H1 (cell line): Measurements from ENCODE around the gene MAST2. TPM values are rescaled to one million over a fixed set of nuclear protein-coding genes. Genes with fewer than 3 reads are reported as not detected.
A peak's percentile ranks its signal among the peaks of the same experiment; 100 is the strongest.

ENCODE experiments used
- CTCF ChIA-PET: fragments of 300-600 bp; sonication (Branson Sonifier 250); formaldehyde crosslinking; loops from one replicate; lab custom pipeline; 2021; ENCODE audit not compliant: partially characterized antibody; lab: Charles Lee
- POLR2A ChIA-PET: fragments of 300-600 bp; sonication (Branson Sonifier 250); formaldehyde crosslinking; loops from one replicate; lab custom pipeline; 2021; ENCODE audit warnings: inconsistent platforms; ENCODE audit not compliant: partially characterized antibody; lab: Charles Lee
- DNase-seq, 2 experiments: peaks; one replicate each; pipeline versions ENCODE4 v3.0.0 to v3.0.0-alpha.2; 2010 to 2022; ENCODE audit warnings: low spot score in 2 of 2, low read depth in 1 of 2, mixed read lengths in 1 of 2
- FAIRE-seq: peaks from 2 replicates; lab custom pipeline; 2011; peaks lifted over from hg19 to GRCh38; lab: Jason Lieb, UNC
- H2AFZ ChIP-seq: 2 replicates; pipeline ENCODE4 v1.8.1; 2012; ENCODE audit warnings: low read length, inconsistent platforms
- H2AK5ac ChIP-seq: 2 replicates; pipeline ENCODE4 v1.6.1; 2013; ENCODE audit warnings: low read depth, low read length
- H2BK120ac ChIP-seq: replicated peaks from 2 replicates; pipeline ENCODE3; 2013; ENCODE audit warnings: low read depth, low read length, inconsistent platforms
- H2BK12ac ChIP-seq: 2 replicates; pipeline ENCODE4 v1.6.1; 2013; ENCODE audit warnings: low read depth, low read length
- H2BK15ac ChIP-seq: 2 replicates; pipeline ENCODE4 v1.6.1; 2013; ENCODE audit warnings: low read length
- H2BK20ac ChIP-seq: 2 replicates; pipeline ENCODE4 v1.6.1; 2013; ENCODE audit warnings: low read length
- H2BK5ac ChIP-seq: 2 replicates; pipeline ENCODE4 v1.6.1; 2013; ENCODE audit warnings: low read depth, low read length
- H3K14ac ChIP-seq: 2 replicates; pipeline ENCODE4 v1.6.1; 2013; ENCODE audit warnings: inconsistent platforms; ENCODE audit not compliant: insufficient read length
- H3K18ac ChIP-seq: 2 replicates; pipeline ENCODE4 v1.6.1; 2013; ENCODE audit warnings: low read length; ENCODE audit errors: extremely low read depth
- H3K23ac ChIP-seq: 2 replicates; pipeline ENCODE4 v1.6.1; 2013; ENCODE audit warnings: inconsistent platforms; ENCODE audit not compliant: insufficient read length
- H3K23me2 ChIP-seq: 2 replicates; pipeline ENCODE4 v1.6.1; 2013; ENCODE audit warnings: low read depth, low read length
- H3K27ac ChIP-seq: 2 replicates; pipeline ENCODE4 v1.6.1; 2011; ENCODE audit warnings: low read depth, low read length, inconsistent platforms
- H3K27me3 ChIP-seq, 4 experiments: replicated peaks in 1 of 4; 1 replicate in 1 of 4; 2 replicates in 3 of 4; pipeline versions ENCODE4 v1.6.1 to v1.8.1; 2011 to 2013; ENCODE audit warnings: low read length in 3 of 4, mild to moderate bottlenecking in 3 of 4, inconsistent platforms in 2 of 4, mixed read lengths in 2 of 4, moderate library complexity in 1 of 4; ENCODE audit not compliant: control insufficient read depth in 3 of 4, insufficient read depth in 3 of 4; ENCODE audit errors: extremely low read depth in 1 of 4
- H3K36me3 ChIP-seq, 4 experiments: 2 replicates each; pipeline versions ENCODE4 v1.6.1 to v1.8.1; 2011 to 2013; ENCODE audit warnings: mild to moderate bottlenecking in 4 of 4, low read length in 3 of 4, moderate library complexity in 2 of 4, control low read depth in 1 of 4, inconsistent platforms in 1 of 4; ENCODE audit not compliant: insufficient read depth in 4 of 4, control insufficient read depth in 2 of 4
- H3K4ac ChIP-seq: replicated peaks from 2 replicates; pipeline ENCODE3; 2013; ENCODE audit warnings: low read length, low read depth, mixed read lengths, inconsistent platforms; ENCODE audit not compliant: insufficient read length
- H3K4me1 ChIP-seq, 4 experiments: replicated peaks in 1 of 4; 1 replicate in 1 of 4; 2 replicates in 3 of 4; pipeline versions ENCODE4 v1.6.1 to v1.8.1; 2011 to 2013; ENCODE audit warnings: low read length in 3 of 4, inconsistent platforms in 2 of 4, mixed read lengths in 1 of 4; ENCODE audit not compliant: insufficient read depth in 4 of 4, control insufficient read depth in 3 of 4
- H3K4me2 ChIP-seq, 2 experiments: 2 replicates each; pipeline versions ENCODE4 v1.6.1 to v1.8.1; 2011 to 2013; ENCODE audit warnings: low read depth in 2 of 2, low read length in 2 of 2, control low read depth in 1 of 2, inconsistent platforms in 1 of 2, mild to moderate bottlenecking in 1 of 2; ENCODE audit not compliant: insufficient read depth in 1 of 2
- H3K4me3 ChIP-seq, 4 experiments: fragments of 200-600, 300-600 bp in 1 of 4; sonication (generic), shearing (Covaris generic), sonication (Bioruptor Twin) in 1 of 4; 2 replicates each; pipeline versions ENCODE4 v1.5.1 to v1.8.1; 2011 to 2016; ENCODE audit warnings: low read length in 4 of 4, low read depth in 3 of 4, control low read depth in 2 of 4, inconsistent platforms in 2 of 4, mild to moderate bottlenecking in 2 of 4, mixed read lengths in 1 of 4, moderate library complexity in 1 of 4; ENCODE audit not compliant: insufficient read depth in 2 of 4; ENCODE audit errors: extremely low read depth in 1 of 4
- H3K56ac ChIP-seq: replicated peaks from 2 replicates; pipeline ENCODE3; 2013; ENCODE audit warnings: low read depth, mild to moderate bottlenecking, mixed read lengths, low read length, inconsistent platforms; ENCODE audit not compliant: insufficient read length
- H3K79me1 ChIP-seq: 2 replicates; pipeline ENCODE4 v1.6.1; 2013; ENCODE audit warnings: low read depth, low read length, control low read depth
- H3K79me2 ChIP-seq, 2 experiments: 2 replicates each; pipeline versions ENCODE4 v1.6.1 to v1.8.1; 2012 to 2013; ENCODE audit warnings: low read length in 2 of 2, mild to moderate bottlenecking in 2 of 2, inconsistent platforms in 1 of 2; ENCODE audit not compliant: insufficient read depth in 2 of 2, control insufficient read depth in 1 of 2
- H3K9ac ChIP-seq, 4 experiments: replicated peaks in 1 of 4; 1 replicate in 1 of 4; 2 replicates in 3 of 4; pipeline versions ENCODE4 v1.6.1 to v1.8.1; 2011 to 2013; ENCODE audit warnings: low read depth in 3 of 4, low read length in 3 of 4, control low read depth in 2 of 4, mild to moderate bottlenecking in 2 of 4, moderate library complexity in 2 of 4, inconsistent platforms in 1 of 4; ENCODE audit errors: extremely low read depth in 1 of 4
- H3K9me3 ChIP-seq, 2 experiments: 2 replicates each; pipeline versions ENCODE4 v1.6.1 to v1.8.1; 2012 to 2013; ENCODE audit warnings: mild to moderate bottlenecking in 2 of 2, moderate library complexity in 2 of 2, control low read depth in 1 of 2, inconsistent platforms in 1 of 2, low read depth in 1 of 2, low read length in 1 of 2, mixed read lengths in 1 of 2; ENCODE audit not compliant: insufficient read depth in 2 of 2
- H4K20me1 ChIP-seq, 2 experiments: replicated peaks in 1 of 2; 2 replicates each; pipeline versions ENCODE3 to v1.8.1; 2011 to 2013; ENCODE audit warnings: inconsistent platforms in 2 of 2, low read length in 2 of 2, mild to moderate bottlenecking in 1 of 2; ENCODE audit not compliant: insufficient read depth in 2 of 2, control insufficient read depth in 1 of 2
- H4K5ac ChIP-seq: 2 replicates; pipeline ENCODE4 v1.6.1; 2013; ENCODE audit warnings: low read length, low read depth, mixed read lengths, inconsistent platforms; ENCODE audit not compliant: insufficient read length
- H4K8ac ChIP-seq: 2 replicates; pipeline ENCODE4 v1.8.0; 2013; ENCODE audit warnings: mild to moderate bottlenecking, moderate library complexity, low read length, inconsistent platforms; ENCODE audit not compliant: insufficient read depth; ENCODE audit errors: extremely low read depth
- H4K91ac ChIP-seq: replicated peaks from 2 replicates; pipeline ENCODE3; 2013; ENCODE audit warnings: low read length, mixed read lengths, inconsistent platforms; ENCODE audit not compliant: insufficient read length
- CHD1 ChIP-seq: IDR thresholded peaks from 2 replicates; pipeline ENCODE4 v1.6.1; 2012; ENCODE audit warnings: low read depth, low read length, improper control_type of control experiment
- EGR1 ChIP-seq: IDR thresholded peaks from 2 replicates; pipeline ENCODE4 v1.6.1; 2011; ENCODE audit warnings: low read depth, low read length, borderline replicate concordance
- KDM1A ChIP-seq: fragments of 200-600, 300-600 bp; sonication (generic); IDR thresholded peaks from 2 replicates; pipeline ENCODE4 v1.7.1; 2016; ENCODE audit warnings: mild to moderate bottlenecking, low read length, borderline replicate concordance
- SP4 ChIP-seq: IDR thresholded peaks from 2 replicates; pipeline ENCODE4 v1.6.1; 2012; ENCODE audit warnings: low read length, inconsistent platforms
- USF2 ChIP-seq: IDR thresholded peaks from 2 replicates; pipeline ENCODE4 v1.6.1; 2011; ENCODE audit warnings: low read length, improper control_type of control experiment
- WGBS, 2 experiments: shearing (Covaris generic) in 1 of 2; methylation state at CpG; one replicate each; pipeline versions ENCODE4 v1.1.6 to v1.1.7; 2013 to 2015; ENCODE audit warnings: low lambda C conversion rate in 2 of 2, mixed read lengths in 2 of 2, inconsistent platforms in 1 of 2, low coverage in 1 of 2, missing lambda C conversion rate in 1 of 2; ENCODE audit not compliant: insufficient replicate concordance in 2 of 2, insufficient coverage in 1 of 2, insufficient read length in 1 of 2; ENCODE audit errors: extremely low coverage in 1 of 2, missing lambda C conversion rate in 1 of 2; 5-methylcytosine and 5-hydroxymethylcytosine counted together
- polyA plus RNA-seq, 7 experiments: library from polyadenylated mRNA; depleted of rRNA in 3 of 7; stranded (reverse) in 5 of 7; unstranded in 2 of 7; fragments of >200 nt in 5 of 7; fragments of 200-250 nt in 2 of 7; gene quantifications; 1 replicate in 5 of 7; 2 replicates in 1 of 7; 4 replicates in 1 of 7; pipeline versions ENCODE4 v1.2.1 to v1.2.3, GENCODE V29; 2011 to 2013; ENCODE audit warnings: missing spikeins in 2 of 7, mixed read lengths in 2 of 7
- total RNA-seq: library from RNA; stranded (reverse); fragmentation: NEBNext Ultra II Directional; extraction: Animal tissue kit (Norgen Biotek cat#: 25700); gene quantifications from 2 replicates; pipeline ENCODE4 v1.2.1, GENCODE V29; 2021

MAST2 gene
- total and polyA plus RNA-seq, 2 of the 8 experiments (the other 6 are each of a cell fraction or from before 2014, with no cell fraction given) = 20.5 to 35.4 TPM

- Histone ChIP-seq H3K18ac (no peak overlapping the region), H3K79me1 (no peaks in the 10 kb centered on the region), H3K14ac (no peak overlapping the region), H2AK5ac (no peak overlapping the region), H4K91ac (no peak overlapping the region), H3K23me2 (no peaks in the 10 kb centered on the region), H3K23ac (no peak overlapping the region), H4K8ac (no peak overlapping the region), H3K79me2 (no peaks in the 10 kb centered on the region), H2BK12ac (no peak overlapping the region), H3K4ac (no peak overlapping the region), H3K9me3 (no peaks in the 10 kb centered on the region), H4K20me1 (peaks cover 0 to 1% of the 10 kb centered on the region in 2 experiments), H4K5ac (no peak overlapping the region), H3K56ac (no peak overlapping the region), H2BK5ac (no peak overlapping the region), H2AFZ (no peak overlapping the region), H3K27me3 (no peaks in the 10 kb centered on the region; a peak in 1 of 7 replicates), H3K4me2 (peak overlapping the region in 1 of 2 experiments; percentile 51; a peak in 1 of 4 replicates), H3K27ac (no peak overlapping the region), H3K36me3 (peaks cover 0 to 24% (median 0%) of the 10 kb centered on the region in 4 experiments; a peak in 3 of 8 replicates), H3K4me1 (peaks cover 4 to 11% (median 8%) of the 10 kb centered on the region in 4 experiments; a peak in 4 of 7 replicates), H2BK20ac (no peak overlapping the region), H2BK15ac (no peak overlapping the region), H2BK120ac (no peak overlapping the region), H3K4me3 (no peak overlapping the region), H3K9ac (no peak overlapping the region)
- ChIA-PET POLR2A (interaction anchor here (0.7 to 1.6 kb wide), 2 partner anchors 110 to 160 kb away, joined by 4 read pairs; no protein-coding TSS in a partner anchor), CTCF (interaction anchor here (0.8 to 3.1 kb wide), 4 partner anchors 10 to 143 kb away, joined by 3 to 18 read pairs (median 6); no protein-coding TSS in a partner anchor)
- 82% methylated on average over 5 of the region's 5 CpGs; no CpG with 5 or more reads in 1 of the 2 experiments for WGBS, 2 experiments
- FAIRE-seq (no peak), DNase-seq (no peak)
- TF ChIP-seq KDM1A = peak; percentile 62; the same call in 1 of the 2 replicates
- no peak for TF ChIP-seq SP4
- TF ChIP-seq CHD1 = no peak
- no peak for TF ChIP-seq USF2
- no peak for TF ChIP-seq EGR1
Observed at GRCh38 chr1:46044116-46044515, 240.7 kb downstream of the MAST2 start.
